Measurements from ENCODE around the gene PANK1.

GRCh38 chr10:89655722-89656121, 10.7 kb upstream of the PANK1 start:
- TF ChIP-seq, protein P1, sequence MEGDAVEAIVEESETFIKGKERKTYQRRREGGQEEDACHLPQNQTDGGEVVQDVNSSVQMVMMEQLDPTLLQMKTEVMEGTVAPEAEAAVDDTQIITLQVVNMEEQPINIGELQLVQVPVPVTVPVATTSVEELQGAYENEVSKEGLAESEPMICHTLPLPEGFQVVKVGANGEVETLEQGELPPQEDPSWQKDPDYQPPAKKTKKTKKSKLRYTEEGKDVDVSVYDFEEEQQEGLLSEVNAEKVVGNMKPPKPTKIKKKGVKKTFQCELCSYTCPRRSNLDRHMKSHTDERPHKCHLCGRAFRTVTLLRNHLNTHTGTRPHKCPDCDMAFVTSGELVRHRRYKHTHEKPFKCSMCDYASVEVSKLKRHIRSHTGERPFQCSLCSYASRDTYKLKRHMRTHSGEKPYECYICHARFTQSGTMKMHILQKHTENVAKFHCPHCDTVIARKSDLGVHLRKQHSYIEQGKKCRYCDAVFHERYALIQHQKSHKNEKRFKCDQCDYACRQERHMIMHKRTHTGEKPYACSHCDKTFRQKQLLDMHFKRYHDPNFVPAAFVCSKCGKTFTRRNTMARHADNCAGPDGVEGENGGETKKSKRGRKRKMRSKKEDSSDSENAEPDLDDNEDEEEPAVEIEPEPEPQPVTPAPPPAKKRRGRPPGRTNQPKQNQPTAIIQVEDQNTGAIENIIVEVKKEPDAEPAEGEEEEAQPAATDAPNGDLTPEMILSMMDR (IDR thresholded peaks at IDR 0.05) = no peak
- TF ChIP-seq POLR2A (IDR thresholded peaks at IDR 0.05) (no peak), EP300 (IDR thresholded peaks at IDR 0.05) (no peak)

Measured in tibial nerve (tissue), 4 donors.